Measurements from ENCODE around the gene KCNJ18. TPM values are rescaled to one million over a fixed set of nuclear protein-coding genes. Genes with fewer than 3 reads are reported as not detected.
"Not testable (repeated sequence)": the region's sequence is repeated elsewhere in the genome, so short reads cannot be mapped to it uniquely, and the experiment has no call there.

KCNJ18 gene
- polyA plus RNA-seq, 1 donor (not counting 4 experiments of a cell fraction or from before 2014, with no cell fraction given), result not detected

DNA sequence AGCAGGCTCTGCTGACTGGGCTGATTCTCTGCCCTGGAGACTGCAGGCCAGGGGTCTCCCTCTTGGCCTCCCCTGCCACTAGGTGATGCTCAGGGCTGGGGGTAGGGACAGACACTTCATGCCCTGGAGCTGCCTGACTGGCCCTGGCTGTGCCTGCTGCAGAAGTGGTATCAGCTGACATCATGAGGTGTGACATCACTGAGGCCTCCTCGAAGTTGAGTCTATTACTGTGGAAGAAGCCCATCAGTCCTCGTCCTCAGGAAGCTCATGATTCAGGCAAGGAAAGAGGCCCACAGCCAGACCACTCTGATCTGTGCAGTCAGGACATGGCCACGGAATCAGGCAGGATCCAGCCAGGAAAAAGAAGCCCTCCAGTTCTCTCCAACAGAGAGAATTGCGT lies 45.9 kb downstream of the KCNJ18 start:
- H3K36me3 ChIP-seq (ENCODE audit: control insufficient read depth in 2 of 2, extremely low read depth in 1 of 2, insufficient read depth in 2 of 2, low read length in 2 of 2); H2AFZ ChIP-seq (ENCODE audit: control insufficient read depth, low read length); H3K27me3 ChIP-seq (ENCODE audit: control insufficient read depth, extremely low read depth, insufficient read depth, low read length); H3K9me1 ChIP-seq (ENCODE audit: control insufficient read depth, extremely low read depth, insufficient read depth, low read length); FAIRE-seq; H3K9ac ChIP-seq (ENCODE audit: control insufficient read depth, extremely low read depth, insufficient read depth, low read length); H3K9me3 ChIP-seq (ENCODE audit: control insufficient read depth, low read depth, low read length); H3K27ac ChIP-seq (ENCODE audit: control insufficient read depth, insufficient read depth, low read length); H3K4me3 ChIP-seq (ENCODE audit: control insufficient read depth in 2 of 3, extremely low read depth in 1 of 3, insufficient read depth in 2 of 3, low read depth in 1 of 3, low read length in 3 of 3); H3K79me2 ChIP-seq (ENCODE audit: control insufficient read depth, insufficient read depth, low read length); H3K4me2 ChIP-seq (ENCODE audit: control insufficient read depth, extremely low read depth, insufficient read depth, low read depth, low read length); H4K20me1 ChIP-seq (ENCODE audit: control insufficient read depth, extremely low read depth, insufficient read depth, low read length); DNase-seq (ENCODE audit: low read depth, low spot score); dilution Hi-C loops (cut with MboI; ENCODE audit: extremely low pct_ligation_motif_present, low sequenced_read_pairs); H3K4me1 ChIP-seq (ENCODE audit: control insufficient read depth, extremely low read depth, insufficient read depth, low read length): not testable (repeated sequence)

GRCh38 chr17:21738877-21739474 lies 46.7 kb downstream of the KCNJ18 start:
- H3K27ac ChIP-seq (ENCODE audit: control insufficient read depth, insufficient read depth, low read length); dilution Hi-C loops (cut with MboI; ENCODE audit: extremely low pct_ligation_motif_present, low sequenced_read_pairs); H3K4me2 ChIP-seq (ENCODE audit: control insufficient read depth, extremely low read depth, insufficient read depth, low read depth, low read length); H2AFZ ChIP-seq (ENCODE audit: control insufficient read depth, low read length); H3K9me3 ChIP-seq (ENCODE audit: control insufficient read depth, low read depth, low read length); H3K9me1 ChIP-seq (ENCODE audit: control insufficient read depth, extremely low read depth, insufficient read depth, low read length); H3K36me3 ChIP-seq (ENCODE audit: control insufficient read depth in 2 of 2, extremely low read depth in 1 of 2, insufficient read depth in 2 of 2, low read length in 2 of 2); H3K4me3 ChIP-seq (ENCODE audit: control insufficient read depth in 2 of 3, extremely low read depth in 1 of 3, insufficient read depth in 2 of 3, low read depth in 1 of 3, low read length in 3 of 3); DNase-seq (ENCODE audit: low read depth, low spot score); H3K79me2 ChIP-seq (ENCODE audit: control insufficient read depth, insufficient read depth, low read length); FAIRE-seq; H3K27me3 ChIP-seq (ENCODE audit: control insufficient read depth, extremely low read depth, insufficient read depth, low read length); H3K9ac ChIP-seq (ENCODE audit: control insufficient read depth, extremely low read depth, insufficient read depth, low read length); H4K20me1 ChIP-seq (ENCODE audit: control insufficient read depth, extremely low read depth, insufficient read depth, low read length); H3K4me1 ChIP-seq (ENCODE audit: control insufficient read depth, extremely low read depth, insufficient read depth, low read length): not testable (repeated sequence)

DNA sequence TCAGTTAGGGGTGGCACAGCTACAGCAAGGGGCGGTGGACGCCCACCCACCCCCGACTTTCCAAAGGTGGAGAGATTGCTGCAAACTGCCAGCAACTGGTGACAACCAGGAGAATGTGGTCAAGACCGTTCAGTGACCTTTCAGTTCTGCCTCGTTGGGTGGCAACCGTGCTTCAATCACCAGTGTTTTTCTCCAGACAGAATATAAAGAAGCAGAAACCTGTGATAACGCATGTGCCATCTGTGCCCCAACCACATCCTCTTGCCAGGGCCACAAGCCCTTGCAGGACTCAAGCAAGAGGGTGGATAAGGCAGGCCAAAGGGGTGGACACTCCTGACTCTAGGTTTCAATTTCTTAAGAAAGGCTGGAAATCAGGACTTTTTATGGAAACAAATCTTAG lies 47.2 kb downstream of the KCNJ18 start:
- H3K27me3 ChIP-seq (ENCODE audit: control insufficient read depth, extremely low read depth, insufficient read depth, low read length); H3K9me3 ChIP-seq (ENCODE audit: control insufficient read depth, low read depth, low read length); H3K9ac ChIP-seq (ENCODE audit: control insufficient read depth, extremely low read depth, insufficient read depth, low read length); H3K4me2 ChIP-seq (ENCODE audit: control insufficient read depth, extremely low read depth, insufficient read depth, low read depth, low read length); H3K4me1 ChIP-seq (ENCODE audit: control insufficient read depth, extremely low read depth, insufficient read depth, low read length); FAIRE-seq; DNase-seq (ENCODE audit: low read depth, low spot score); H3K9me1 ChIP-seq (ENCODE audit: control insufficient read depth, extremely low read depth, insufficient read depth, low read length); H3K27ac ChIP-seq (ENCODE audit: control insufficient read depth, insufficient read depth, low read length); H3K79me2 ChIP-seq (ENCODE audit: control insufficient read depth, insufficient read depth, low read length); dilution Hi-C loops (cut with MboI; ENCODE audit: extremely low pct_ligation_motif_present, low sequenced_read_pairs); H2AFZ ChIP-seq (ENCODE audit: control insufficient read depth, low read length); H3K4me3 ChIP-seq (ENCODE audit: control insufficient read depth in 2 of 3, extremely low read depth in 1 of 3, insufficient read depth in 2 of 3, low read depth in 1 of 3, low read length in 3 of 3); H4K20me1 ChIP-seq (ENCODE audit: control insufficient read depth, extremely low read depth, insufficient read depth, low read length); H3K36me3 ChIP-seq (ENCODE audit: control insufficient read depth in 2 of 2, extremely low read depth in 1 of 2, insufficient read depth in 2 of 2, low read length in 2 of 2): not testable (repeated sequence)

GRCh38 chr17:21740836-21741235 lies 48.5 kb downstream of the KCNJ18 start:
- H3K9ac ChIP-seq (ENCODE audit: control insufficient read depth, extremely low read depth, insufficient read depth, low read length); FAIRE-seq; H2AFZ ChIP-seq (ENCODE audit: control insufficient read depth, low read length); H4K20me1 ChIP-seq (ENCODE audit: control insufficient read depth, extremely low read depth, insufficient read depth, low read length); H3K27ac ChIP-seq (ENCODE audit: control insufficient read depth, insufficient read depth, low read length); H3K4me1 ChIP-seq (ENCODE audit: control insufficient read depth, extremely low read depth, insufficient read depth, low read length); dilution Hi-C loops (cut with MboI; ENCODE audit: extremely low pct_ligation_motif_present, low sequenced_read_pairs); H3K9me3 ChIP-seq (ENCODE audit: control insufficient read depth, low read depth, low read length); H3K79me2 ChIP-seq (ENCODE audit: control insufficient read depth, insufficient read depth, low read length); H3K9me1 ChIP-seq (ENCODE audit: control insufficient read depth, extremely low read depth, insufficient read depth, low read length); H3K27me3 ChIP-seq (ENCODE audit: control insufficient read depth, extremely low read depth, insufficient read depth, low read length); H3K36me3 ChIP-seq (ENCODE audit: control insufficient read depth in 2 of 2, extremely low read depth in 1 of 2, insufficient read depth in 2 of 2, low read length in 2 of 2); H3K4me3 ChIP-seq (ENCODE audit: control insufficient read depth in 2 of 3, extremely low read depth in 1 of 3, insufficient read depth in 2 of 3, low read depth in 1 of 3, low read length in 3 of 3); DNase-seq (ENCODE audit: low read depth, low spot score); H3K4me2 ChIP-seq (ENCODE audit: control insufficient read depth, extremely low read depth, insufficient read depth, low read depth, low read length): not testable (repeated sequence)

GRCh38 chr17:21741520-21741919 lies 49.2 kb downstream of the KCNJ18 start:
- H3K9me3 ChIP-seq (ENCODE audit: control insufficient read depth, low read depth, low read length); H3K4me1 ChIP-seq (ENCODE audit: control insufficient read depth, extremely low read depth, insufficient read depth, low read length); H3K4me3 ChIP-seq (ENCODE audit: control insufficient read depth in 2 of 3, extremely low read depth in 1 of 3, insufficient read depth in 2 of 3, low read depth in 1 of 3, low read length in 3 of 3); H4K20me1 ChIP-seq (ENCODE audit: control insufficient read depth, extremely low read depth, insufficient read depth, low read length); H3K27me3 ChIP-seq (ENCODE audit: control insufficient read depth, extremely low read depth, insufficient read depth, low read length); H3K27ac ChIP-seq (ENCODE audit: control insufficient read depth, insufficient read depth, low read length); dilution Hi-C loops (cut with MboI; ENCODE audit: extremely low pct_ligation_motif_present, low sequenced_read_pairs); H3K36me3 ChIP-seq (ENCODE audit: control insufficient read depth in 2 of 2, extremely low read depth in 1 of 2, insufficient read depth in 2 of 2, low read length in 2 of 2); H3K79me2 ChIP-seq (ENCODE audit: control insufficient read depth, insufficient read depth, low read length); H3K4me2 ChIP-seq (ENCODE audit: control insufficient read depth, extremely low read depth, insufficient read depth, low read depth, low read length); FAIRE-seq; H2AFZ ChIP-seq (ENCODE audit: control insufficient read depth, low read length); H3K9me1 ChIP-seq (ENCODE audit: control insufficient read depth, extremely low read depth, insufficient read depth, low read length); H3K9ac ChIP-seq (ENCODE audit: control insufficient read depth, extremely low read depth, insufficient read depth, low read length); DNase-seq (ENCODE audit: low read depth, low spot score): not testable (repeated sequence)

All from keratinocyte (primary cell).